ENCODE measurements around the gene FAM13C.

Gene FAM13C

DNA sequence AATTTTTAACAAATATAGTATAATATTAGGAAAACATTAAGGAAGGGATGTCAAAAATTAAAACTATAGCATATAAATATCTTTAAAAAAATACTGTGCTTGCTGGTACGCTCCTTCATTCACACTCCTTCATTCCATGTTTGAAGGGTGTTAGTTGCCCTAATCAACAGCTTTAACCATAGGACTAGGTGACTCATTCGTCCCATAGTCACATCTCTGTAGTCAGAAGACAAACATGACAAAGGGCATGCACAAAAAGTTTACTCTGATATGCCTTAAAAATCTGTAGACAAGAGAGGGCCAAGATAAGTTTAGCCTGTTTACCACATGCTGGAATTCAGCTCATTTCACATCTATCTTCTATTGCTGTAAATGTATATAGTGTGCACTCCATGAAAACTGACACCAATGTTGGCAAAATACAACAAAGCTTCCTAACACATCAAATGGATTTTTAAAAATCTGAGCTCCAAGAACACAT lies 646 bp downstream of the FAM13C start:
- DNase-seq (ENCODE audit: low read depth): no peak

DNA sequence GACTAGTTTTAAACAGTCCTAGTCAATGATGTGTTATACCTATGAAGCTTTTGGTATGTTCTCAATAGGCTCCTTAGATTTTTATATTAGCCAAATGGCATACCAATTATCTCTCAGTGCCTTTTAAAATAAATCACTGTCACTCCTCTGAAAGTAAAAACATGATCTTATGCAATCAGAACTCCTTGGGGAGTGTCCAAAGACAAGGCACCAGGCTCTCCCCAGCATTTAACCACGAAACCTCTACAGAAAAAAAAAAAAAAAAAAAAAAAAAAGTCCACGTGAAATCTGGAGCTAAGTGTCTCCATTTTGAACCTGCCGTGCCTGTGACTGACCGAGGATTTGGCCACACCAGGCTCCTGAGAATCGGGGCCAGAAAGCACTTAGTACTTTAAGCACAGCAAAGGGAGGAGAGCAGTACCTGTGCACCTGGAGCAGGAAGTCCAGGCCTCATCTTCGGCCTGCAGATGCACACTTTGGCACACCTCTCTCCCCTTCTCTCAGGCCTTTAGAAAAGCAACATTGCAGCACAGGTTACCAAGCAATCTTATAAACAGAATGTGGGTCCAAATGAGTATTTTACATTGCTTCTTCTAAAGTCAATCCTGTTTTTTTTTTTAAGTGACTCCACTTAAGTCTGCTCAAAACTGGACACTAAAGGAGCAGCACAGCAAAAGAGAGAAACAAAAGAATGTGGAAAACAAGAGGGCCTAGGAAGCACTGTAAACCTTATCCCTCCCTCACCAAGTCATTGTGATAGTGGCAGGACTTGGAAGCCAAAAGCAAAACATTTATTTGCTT lies 1.5 kb downstream of the FAM13C start:
- DNase-seq (ENCODE audit: low read depth): no peak

DNA sequence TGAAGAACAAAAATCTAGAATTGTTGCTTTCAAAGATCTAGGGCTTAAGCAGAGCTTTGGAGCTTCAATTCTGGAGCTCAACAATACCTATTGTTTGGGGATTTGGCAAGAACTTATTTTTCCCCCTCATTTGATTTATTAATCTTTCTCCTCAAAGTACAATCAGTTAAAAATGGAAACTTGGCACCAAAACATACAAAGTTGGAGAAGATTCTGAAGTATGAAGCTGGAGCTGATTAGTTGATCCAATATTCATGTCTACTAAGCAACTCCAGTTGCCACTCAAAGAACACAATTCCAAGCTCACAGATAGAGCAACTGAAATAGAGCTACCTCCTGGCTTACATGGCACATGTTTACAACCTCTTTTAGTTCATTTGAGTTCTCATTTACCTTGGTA lies 3.8 kb downstream of the FAM13C start:
- DNase-seq (ENCODE audit: low read depth): no peak

DNA sequence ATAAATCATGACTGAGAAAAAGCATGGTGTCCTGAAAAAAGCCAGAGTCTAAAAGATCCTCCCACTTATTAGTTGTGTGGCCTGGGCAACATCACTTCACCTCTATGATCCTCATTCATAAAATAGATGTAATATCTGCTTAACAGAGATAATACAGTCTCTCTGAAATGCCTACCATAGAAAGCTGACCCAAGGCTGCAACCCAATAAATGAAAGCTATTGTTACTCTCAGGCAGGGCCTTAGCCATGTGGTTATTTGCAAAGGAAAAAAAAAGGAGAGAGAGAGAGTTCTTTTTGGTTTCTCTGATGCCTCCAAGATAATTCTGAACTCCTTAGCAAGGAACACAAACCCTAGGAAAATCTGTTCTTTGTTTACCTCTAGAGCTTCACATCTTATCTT lies 7.9 kb downstream of the FAM13C start:
- no peak for DNase-seq (ENCODE audit: low read depth)

DNA sequence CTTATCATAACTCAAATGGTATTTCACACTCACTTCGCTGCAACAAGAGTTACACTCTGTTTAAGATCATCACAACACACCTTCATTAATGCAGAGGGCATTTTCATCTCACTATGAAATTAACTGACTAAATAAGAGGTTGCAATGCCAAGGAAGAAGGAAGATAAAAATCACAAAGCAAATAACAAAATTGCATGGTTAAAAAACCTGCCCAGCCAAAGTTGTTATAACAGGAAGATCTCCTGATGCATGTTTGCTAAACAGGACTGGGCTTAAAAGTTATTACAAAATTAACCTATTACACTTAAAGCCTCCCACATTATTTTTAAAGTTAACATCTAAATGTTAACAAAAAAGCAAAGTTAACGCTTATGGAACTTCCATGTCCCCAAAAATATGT lies 11.8 kb downstream of the FAM13C start:
- no peak for DNase-seq (ENCODE audit: low read depth)

DNA sequence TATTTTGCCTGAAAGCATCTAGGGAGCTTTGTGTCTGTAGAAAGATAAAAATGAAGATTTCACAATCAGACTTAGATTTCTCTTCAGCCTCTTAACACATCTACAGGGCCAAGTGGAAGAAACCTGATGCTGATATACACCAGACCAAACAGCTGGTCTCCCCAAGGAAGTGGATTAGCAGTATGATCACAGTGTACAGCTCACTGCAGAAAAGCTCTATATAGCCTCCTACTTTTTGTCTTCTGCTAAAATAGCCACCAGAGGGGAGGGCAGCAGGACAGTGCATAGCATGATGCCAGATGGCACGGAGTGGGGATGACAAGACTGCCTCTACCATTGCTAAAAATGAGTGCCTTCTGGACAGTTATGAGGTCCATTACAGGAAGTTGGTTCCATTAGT lies 16.0 kb downstream of the FAM13C start:
- DNase-seq (ENCODE audit: low read depth): no peak

DNA sequence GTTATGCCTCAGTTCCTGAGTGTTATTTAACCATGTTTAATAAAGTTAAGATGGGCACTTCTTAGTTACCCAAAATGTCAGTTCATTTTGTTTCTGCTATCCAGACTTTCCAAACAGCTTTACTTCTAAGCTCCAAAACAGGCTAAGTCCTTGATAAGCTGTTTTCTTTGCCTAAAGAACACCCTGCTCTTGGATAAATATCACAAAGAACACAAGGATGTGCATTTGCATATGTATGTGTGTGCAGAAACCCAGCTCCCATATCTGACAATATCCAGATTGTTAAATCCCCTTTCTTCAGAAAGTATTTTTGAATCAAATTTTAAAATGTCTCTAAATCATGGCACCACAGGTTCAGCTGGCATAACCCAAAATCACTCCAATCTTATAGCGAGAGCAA lies 19.6 kb downstream of the FAM13C start:
- DNase-seq (ENCODE audit: low read depth): no peak

DNA sequence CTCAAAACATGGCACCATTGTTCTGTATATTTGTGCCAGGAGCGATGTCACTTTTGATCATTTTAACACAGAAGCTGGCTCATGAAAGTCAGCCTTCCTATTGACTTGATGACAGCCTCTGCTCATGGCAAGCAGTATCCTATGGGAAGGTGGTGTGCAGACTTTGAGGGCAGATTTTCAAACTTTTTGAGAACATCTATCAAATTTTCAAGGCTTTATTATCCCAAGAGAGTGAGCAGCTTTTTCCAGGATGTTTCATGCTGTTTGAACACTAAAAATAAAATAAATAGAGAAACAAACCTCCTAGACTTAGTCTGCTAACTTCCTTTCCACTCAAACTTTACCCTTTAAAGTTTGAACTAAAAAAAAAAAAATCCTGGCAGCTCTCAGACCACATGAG lies 20.3 kb downstream of the FAM13C start:
- DNase-seq (ENCODE audit: low read depth): no peak

DNA sequence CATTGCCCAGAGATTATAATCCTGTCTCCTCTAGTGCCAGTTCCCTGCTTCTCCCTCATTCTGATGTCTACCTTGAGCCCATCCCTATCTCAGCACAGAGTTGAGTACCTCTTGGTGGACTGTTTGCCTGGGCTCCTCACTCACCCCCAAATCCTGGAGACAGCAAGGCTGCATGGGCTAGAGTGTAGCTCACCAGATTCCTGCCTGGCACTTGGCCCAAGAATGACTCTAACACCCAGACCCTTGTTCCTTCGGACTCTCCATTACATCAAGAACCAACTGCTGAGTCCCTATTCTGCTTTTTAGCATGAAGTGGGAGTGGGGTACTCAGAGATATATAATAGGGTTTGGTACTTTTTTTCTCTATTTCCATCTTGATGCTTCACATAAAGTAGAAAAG lies 22.1 kb downstream of the FAM13C start:
- DNase-seq (ENCODE audit: low read depth): no peak

DNA sequence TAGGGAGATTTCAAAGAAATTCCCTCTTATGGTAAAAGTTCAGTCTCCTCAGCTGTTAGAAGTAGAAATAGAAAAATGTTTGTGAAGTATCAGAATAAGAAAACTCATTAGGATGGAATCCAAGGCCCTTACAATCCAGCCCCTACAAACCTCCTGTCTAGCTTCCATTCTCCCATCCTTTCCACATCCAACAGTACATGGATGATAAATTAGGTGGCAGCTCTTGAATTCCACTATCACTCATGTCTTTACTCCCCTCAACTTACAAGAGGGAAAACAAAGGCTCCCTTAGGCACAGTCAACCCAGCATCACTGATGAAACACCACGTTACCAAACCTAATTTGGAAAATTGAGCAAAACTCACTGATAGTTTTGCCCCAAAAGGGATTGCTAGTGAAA lies 23.0 kb downstream of the FAM13C start:
- no peak for DNase-seq (ENCODE audit: low read depth)

DNA sequence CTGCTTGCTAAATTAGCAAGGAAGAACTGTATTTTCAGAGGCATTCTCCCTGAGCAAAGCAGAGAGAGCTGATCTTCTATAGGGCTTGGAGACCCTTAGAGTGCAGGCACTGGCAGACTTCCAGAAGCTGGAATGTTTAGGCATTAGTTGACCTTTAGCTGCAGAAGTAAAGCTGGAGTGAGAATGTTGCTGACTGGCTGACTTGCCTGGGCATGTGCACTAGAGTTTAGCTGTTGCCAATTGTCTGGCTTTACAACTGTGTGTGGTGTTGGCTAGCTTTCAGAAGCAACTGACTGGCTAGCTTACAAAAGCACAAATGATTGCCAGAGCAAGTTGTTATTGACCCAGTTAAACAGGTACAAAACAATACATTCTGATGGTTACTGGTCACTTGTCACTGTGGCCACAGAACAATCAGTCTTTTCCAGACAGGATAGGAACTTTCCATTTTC lies 25.1 kb downstream of the FAM13C start:
- no peak for DNase-seq (ENCODE audit: low read depth)

DNA sequence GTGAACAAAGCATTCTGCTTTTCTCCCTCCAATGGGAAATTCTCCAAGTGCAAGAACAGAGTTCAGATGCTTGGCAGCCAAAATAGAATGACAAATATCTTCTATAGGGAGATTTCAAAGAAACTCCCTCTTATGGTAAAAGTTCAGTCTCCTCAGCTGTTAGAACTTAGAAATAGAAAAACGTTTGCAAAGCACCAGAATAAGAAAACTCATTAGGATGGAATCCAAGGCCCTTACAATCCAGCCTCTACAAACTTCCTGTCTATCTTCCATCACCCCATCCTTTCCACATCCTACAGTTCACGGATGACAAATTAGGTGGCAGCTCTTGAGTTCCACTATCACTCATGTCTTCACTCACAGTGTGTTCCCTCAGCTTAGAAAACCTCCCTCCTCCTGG lies 25.7 kb downstream of the FAM13C start:
- no peak for DNase-seq (ENCODE audit: low read depth)

DNA sequence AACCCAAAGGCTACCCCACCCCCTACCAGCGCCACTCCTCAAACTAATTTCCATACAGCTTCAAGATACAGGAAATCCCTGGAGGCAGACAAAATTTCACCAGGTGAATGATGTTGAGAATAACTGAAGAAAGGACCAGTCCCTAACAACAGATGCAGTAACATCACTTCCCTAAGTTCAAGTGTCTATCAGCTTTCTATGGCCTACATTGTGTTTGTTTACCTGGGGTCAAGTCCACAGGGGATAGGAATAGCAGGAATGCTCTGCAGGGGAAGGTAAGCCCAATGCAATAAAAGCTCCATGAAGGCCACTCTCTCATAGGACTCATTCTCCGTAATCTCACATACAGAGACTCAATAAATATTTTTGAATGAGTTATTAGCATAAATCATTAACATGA lies 26.9 kb downstream of the FAM13C start:
- no peak for DNase-seq (ENCODE audit: low read depth)

DNA sequence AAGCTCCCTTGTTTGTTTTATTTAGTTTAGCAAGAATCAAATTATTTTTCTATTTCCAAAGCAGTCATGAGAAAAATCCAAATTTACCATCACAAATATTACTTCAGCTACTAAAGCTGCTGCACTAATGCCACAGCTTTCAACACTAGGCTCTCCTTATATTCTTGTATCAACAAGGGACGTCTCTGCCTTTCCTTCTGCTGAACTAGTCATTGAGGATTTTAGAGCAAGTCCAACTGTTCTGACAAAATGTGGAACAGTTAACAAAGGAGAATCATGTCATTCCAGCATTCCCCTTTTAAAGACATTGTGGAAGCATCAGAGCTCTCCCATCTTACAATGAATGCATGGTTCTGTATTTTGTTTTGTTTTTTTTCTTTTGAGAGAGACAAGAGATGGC lies 28.6 kb downstream of the FAM13C start:
- no peak for DNase-seq (ENCODE audit: low read depth)

DNA sequence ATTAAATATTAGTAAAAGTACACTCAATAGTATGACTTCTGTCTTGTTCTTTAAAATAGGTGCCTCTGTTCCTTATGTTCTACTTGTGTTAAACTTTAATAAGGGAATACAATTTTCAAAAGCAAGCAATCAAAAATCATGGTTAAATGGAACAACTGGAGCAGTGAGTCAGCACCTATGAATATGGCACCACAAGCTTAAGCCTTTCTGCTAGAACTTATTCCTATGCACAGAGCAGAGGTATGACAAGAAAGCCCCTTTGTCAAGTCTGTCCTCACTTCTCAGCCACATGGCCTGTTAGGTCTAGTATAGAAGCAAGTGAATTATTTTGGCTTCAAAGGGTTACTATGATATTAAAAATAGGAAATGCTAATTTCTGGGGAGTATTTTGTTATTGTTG lies 29.8 kb downstream of the FAM13C start:
- no peak for DNase-seq (ENCODE audit: low read depth)

DNA sequence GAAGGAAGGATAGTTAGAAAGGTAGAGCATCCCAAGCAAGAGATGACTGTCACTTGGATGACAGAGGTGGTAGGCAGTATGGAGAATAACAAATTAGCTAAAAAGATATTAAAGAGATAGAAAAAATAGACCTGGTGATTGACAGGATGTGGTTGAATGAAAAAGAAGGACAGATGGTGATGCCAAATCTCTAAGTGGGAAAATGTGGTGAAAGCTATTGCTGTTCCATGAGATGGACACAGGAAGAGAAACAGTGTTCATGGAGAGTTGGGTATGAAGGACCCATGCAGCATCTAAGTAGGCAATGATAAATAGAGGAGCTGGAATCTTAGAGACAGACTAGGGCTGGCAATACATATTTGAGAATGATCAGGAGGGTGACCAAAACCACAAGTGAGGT lies 30.7 kb downstream of the FAM13C start:
- DNase-seq (ENCODE audit: low read depth): no peak

DNA sequence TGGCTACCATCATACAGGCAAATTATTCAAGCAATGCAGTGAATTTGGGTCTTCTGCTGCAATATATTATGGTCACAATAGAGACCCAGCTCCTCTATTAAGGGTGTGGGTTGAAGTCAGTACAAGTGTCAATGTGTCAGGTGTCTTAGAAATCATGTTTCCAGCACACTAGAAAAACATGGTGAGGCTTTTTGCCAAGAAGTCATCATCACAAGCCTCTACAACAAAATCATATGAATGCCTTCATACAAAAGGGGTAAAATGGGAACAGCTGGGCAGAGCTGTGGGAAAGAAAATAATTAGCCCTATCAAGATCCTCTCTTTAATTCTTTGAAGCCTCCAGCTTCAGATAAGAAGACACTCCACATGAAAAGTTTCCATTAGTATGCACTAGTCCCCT lies 37.2 kb downstream of the FAM13C start:
- no peak for DNase-seq (ENCODE audit: low read depth)

DNA sequence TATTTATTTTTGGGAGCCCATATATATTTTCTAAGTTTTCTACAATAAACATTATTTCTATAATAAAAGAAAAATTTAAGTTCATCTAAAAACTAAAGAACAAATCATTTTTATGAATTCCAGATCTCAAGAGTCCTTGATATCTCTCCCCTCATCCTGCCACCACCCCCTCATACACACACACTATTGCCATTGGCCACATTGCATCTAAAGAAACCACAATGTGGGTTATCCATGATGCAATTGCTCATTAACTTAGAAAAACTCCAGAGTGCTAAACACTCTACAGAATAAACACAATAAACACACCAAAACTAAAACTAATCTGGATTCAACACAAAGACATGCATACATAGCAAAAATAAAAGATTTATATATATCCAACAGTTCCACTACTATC lies 37.8 kb downstream of the FAM13C start:
- no peak for DNase-seq (ENCODE audit: low read depth)

DNA sequence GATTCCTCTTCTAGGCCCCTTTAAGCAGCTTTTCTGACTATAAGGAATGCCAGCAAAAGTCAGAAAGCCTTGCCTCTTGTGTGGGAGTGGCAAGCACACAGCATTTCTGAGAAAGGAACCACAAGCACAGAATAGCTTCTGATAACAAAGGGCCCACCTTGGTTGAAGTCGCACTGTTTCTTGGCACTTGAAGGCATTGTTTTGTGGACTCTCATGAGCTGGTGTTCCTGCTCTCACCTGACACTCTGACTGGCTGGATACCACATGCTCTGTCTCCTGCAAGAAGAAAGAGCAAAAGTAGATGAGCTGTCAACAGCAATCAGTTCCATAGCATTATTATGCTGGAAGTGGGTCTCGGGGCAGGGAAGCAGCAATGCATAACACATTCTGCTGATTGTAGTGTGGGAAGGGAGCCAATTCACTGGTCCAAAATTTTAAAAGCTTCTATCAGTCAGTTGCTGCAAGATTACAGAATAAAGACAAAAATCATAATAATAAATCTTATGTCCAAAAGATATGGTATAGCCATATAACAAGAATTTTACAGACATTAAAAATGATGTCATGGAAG lies 38.4 kb downstream of the FAM13C start:
- DNase-seq (ENCODE audit: low read depth): no peak

DNA sequence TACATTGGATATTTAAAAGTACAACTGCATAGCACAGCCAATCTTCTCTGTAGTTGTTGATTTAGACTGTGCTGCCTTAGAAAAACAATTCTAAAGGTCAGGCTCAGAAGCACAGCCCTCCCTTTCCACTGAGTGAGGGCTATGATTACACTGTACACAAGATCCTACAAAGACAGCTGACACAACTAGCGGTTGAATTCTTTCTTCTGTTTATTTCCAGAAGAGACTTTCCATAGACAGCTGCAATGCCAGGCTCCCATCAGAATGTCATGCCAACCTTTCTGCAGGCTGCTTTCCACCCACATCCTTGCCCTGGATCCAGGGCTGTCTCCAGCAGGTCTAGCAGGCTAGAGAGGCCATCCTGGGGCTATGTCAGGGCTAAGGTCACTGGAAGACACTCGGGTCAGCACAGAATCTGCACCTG lies 39.3 kb downstream of the FAM13C start:
- DNase-seq (ENCODE audit: low read depth): no peak

DNA sequence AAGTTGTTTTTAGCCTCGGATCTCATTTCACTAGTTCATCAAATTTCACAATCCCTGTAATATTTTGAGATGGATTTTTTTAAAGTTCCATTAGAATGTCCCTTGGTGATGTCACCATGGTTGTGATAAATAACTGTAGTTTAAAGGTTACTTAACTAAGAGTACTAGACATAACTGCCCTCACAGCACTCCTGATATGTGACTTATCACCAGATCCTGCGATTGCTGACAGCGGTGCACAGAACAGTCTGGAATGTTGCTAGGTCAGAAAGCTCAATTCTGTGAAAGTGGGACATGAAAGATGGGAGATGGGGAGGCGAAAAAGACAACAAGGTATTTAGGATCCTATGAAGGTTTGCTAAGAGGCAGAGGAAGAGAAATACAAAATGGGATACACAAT lies 40.2 kb downstream of the FAM13C start:
- DNase-seq (ENCODE audit: low read depth): no peak

DNA sequence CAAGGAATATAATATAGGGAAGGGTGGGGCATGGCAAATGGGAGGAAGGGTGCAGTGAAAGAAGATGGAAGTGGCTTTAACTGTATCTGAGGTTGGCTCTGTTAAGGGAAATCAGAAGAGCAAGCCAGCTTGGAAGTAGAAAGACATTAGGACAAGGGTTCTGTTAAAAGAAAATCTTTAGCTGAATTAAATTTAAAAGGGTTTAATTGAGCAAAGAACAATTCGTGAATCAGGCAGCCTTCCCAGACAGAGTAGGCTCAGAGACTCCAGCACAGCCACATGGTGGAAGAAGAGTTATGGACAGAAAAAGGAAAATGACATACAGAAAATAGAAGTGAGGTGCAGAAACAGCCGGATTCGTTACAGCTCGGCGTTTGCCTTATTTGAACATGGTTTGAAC lies 42.0 kb downstream of the FAM13C start:
- DNase-seq (ENCODE audit: low read depth): no peak

DNA sequence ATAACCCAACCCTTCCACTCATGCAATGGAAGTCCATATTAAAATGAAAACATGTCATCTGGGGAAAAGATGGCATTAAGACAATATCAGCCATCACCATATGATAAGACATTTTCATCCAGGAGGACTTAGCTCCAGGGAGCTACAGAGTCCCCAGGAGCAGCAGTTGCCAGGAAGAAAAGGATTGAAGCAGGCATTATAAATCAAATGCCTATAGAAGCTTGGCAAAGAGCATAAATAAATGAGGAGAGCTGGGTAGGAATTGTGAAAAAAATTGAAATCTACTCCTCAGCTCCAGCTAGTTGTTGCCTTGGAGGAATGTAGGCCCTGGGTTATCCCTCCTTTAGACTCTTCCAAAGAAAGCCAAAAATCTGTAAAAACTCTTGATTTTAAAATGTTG lies 42.5 kb downstream of the FAM13C start:
- DNase-seq (ENCODE audit: low read depth): no peak

DNA sequence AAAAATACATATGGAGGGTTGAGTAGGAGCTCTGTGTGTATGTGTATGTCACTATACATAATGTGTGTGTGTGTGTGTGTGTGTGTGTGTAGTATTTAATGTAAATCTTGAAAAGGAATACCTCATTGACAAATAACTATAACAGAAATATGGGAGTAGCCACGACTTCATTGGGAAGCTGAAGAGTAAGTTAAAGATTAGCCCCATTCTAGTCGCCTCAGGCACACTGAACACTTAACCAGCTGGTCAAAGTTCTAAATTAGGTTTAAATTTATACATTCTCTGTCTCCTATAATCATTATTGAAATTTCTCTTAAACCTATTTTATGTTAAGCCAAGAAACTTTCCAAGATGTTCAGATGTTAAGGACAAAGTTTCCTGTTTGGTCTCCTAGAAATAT lies 45.3 kb downstream of the FAM13C start:
- DNase-seq (ENCODE audit: low read depth): no peak
